HEK293T (cell line): ENCODE results near the gene KRTAP1-1.
"Not testable (repeated sequence)": the region's sequence is repeated elsewhere in the genome, so short reads cannot be mapped to it uniquely, and the experiment has no call there.

Experiments
- CTCF ChIA-PET: fragments of 350-600 bp; formaldehyde crosslinking; extraction: SDS; loops from one replicate; lab custom pipeline; 2021; ENCODE audit warnings: antibody characterized with exemption, inconsistent platforms; lab: Yijun Ruan, JAX
- POLR2A ChIA-PET: fragments of 350-600 bp; formaldehyde crosslinking; extraction: SDS; loops from one replicate; lab custom pipeline; 2020; ENCODE audit warnings: antibody characterized with exemption, inconsistent platforms; lab: Yijun Ruan, JAX
- DNase-seq: peaks from one replicate; pipeline ENCODE4 v3.0.0; 2012; ENCODE audit warnings: mixed read lengths; ENCODE audit errors: extremely low spot score
- ARNT ChIP-seq: fragments of 450-650 bp; IDR thresholded peaks from 2 replicates; pipeline ENCODE4 v1.6.1; 2017; ENCODE audit warnings: mild to moderate bottlenecking
- BHLHE40 ChIP-seq: fragments of 450-650 bp; IDR thresholded peaks from 2 replicates; pipeline ENCODE4 v1.6.1; 2016; ENCODE audit warnings: mild to moderate bottlenecking, moderate library complexity, borderline replicate concordance
- CTBP1 ChIP-seq: fragments of 450-650 bp; IDR thresholded peaks from 2 replicates; pipeline ENCODE4 v1.6.1; 2016; ENCODE audit warnings: borderline replicate concordance
- ELF4 ChIP-seq: fragments of 450-650 bp; IDR thresholded peaks from 2 replicates; pipeline ENCODE4 v1.6.1; 2017; ENCODE audit warnings: antibody characterized with exemption
- FOXA1 ChIP-seq: fragments of 450-650 bp; IDR thresholded peaks from 2 replicates; pipeline ENCODE4 v1.6.1; 2016; ENCODE audit warnings: mild to moderate bottlenecking
- FOXK2 ChIP-seq: fragments of 450-650 bp; IDR thresholded peaks from 2 replicates; pipeline ENCODE4 v1.6.1; 2016; ENCODE audit warnings: mild to moderate bottlenecking
- FOXM1 ChIP-seq: fragments of 450-650 bp; IDR thresholded peaks from 2 replicates; pipeline ENCODE4 v1.6.1; 2017; ENCODE audit warnings: mild to moderate bottlenecking, borderline replicate concordance
- HDGF ChIP-seq: fragments of 450-650 bp; IDR thresholded peaks from 2 replicates; pipeline ENCODE4 v1.6.1; 2017; ENCODE audit warnings: antibody characterized with exemption, borderline replicate concordance
- L3MBTL2 ChIP-seq: fragments of 450-650 bp; conservative IDR thresholded peaks from 2 replicates; pipeline ENCODE4 v1.6.1; 2016; ENCODE audit warnings: mild to moderate bottlenecking
- LEF1 ChIP-seq: fragments of 450-650 bp; IDR thresholded peaks from 2 replicates; pipeline ENCODE4 v1.6.1; 2017; ENCODE audit warnings: mild to moderate bottlenecking, borderline replicate concordance
- NFRKB ChIP-seq: fragments of 450-650 bp; IDR thresholded peaks from 2 replicates; pipeline ENCODE4 v1.6.1; 2016; ENCODE audit warnings: mild to moderate bottlenecking, moderate library complexity
- SP1 ChIP-seq: fragments of 450-650 bp; IDR thresholded peaks from 2 replicates; pipeline ENCODE4 v1.6.1; 2017
- SUZ12 ChIP-seq: fragments of 450-650 bp; IDR thresholded peaks from 2 replicates; pipeline ENCODE4 v1.6.1; 2016; ENCODE audit warnings: mild to moderate bottlenecking
- TARDBP ChIP-seq: fragments of 450-650 bp; IDR thresholded peaks from 2 replicates; pipeline ENCODE4 v1.6.1; 2016
- ZNF384 ChIP-seq: fragments of 450-650 bp; IDR thresholded peaks from 2 replicates; pipeline ENCODE4 v1.6.1; 2016
- TF ChIP-seq, protein P1 (sequence below): fragments of 450-650 bp; IDR thresholded peaks from 2 replicates; pipeline ENCODE4 v1.6.1; 2016

Gene KRTAP1-1

DNA sequence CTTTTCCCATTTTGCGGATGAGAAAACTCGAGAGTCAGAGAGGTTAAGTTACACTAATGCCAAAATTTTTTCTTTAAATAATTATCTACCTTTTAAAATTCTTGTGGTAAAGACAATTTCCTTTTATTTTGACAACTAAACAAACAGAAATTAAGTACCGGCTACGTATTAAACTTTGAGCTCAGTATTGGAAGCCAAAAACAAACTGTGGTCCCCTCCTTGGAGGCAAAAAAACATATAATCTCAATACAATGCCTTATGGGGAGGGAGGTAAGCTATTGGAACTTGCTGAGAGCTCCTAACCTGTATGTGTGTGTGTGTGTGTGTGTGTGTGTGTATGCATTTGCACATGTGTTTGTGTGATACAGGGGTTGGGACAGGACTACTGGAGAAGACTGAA, 22.2 kb upstream of the KRTAP1-1 start:
- DNase-seq: no peak
- ChIA-PET POLR2A (no interaction called here), CTCF (no interaction called here)
- TF ChIP-seq SUZ12: no peak
- TF ChIP-seq SP1: no peak
- no peak for TF ChIP-seq LEF1
- TF ChIP-seq HDGF: no peak
- TF ChIP-seq CTBP1: no peak
- no peak for TF ChIP-seq L3MBTL2
- TF ChIP-seq, protein P1, sequence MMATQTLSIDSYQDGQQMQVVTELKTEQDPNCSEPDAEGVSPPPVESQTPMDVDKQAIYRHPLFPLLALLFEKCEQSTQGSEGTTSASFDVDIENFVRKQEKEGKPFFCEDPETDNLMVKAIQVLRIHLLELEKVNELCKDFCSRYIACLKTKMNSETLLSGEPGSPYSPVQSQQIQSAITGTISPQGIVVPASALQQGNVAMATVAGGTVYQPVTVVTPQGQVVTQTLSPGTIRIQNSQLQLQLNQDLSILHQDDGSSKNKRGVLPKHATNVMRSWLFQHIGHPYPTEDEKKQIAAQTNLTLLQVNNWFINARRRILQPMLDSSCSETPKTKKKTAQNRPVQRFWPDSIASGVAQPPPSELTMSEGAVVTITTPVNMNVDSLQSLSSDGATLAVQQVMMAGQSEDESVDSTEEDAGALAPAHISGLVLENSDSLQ: no peak
- TF ChIP-seq ZNF384: no peak
- no peak for TF ChIP-seq ARNT
- no peak for TF ChIP-seq TARDBP
- TF ChIP-seq FOXM1: no peak
- TF ChIP-seq NFRKB: no peak
- no peak for TF ChIP-seq ELF4
- TF ChIP-seq FOXK2: no peak
- no peak for TF ChIP-seq BHLHE40
- TF ChIP-seq FOXA1: no peak

DNA sequence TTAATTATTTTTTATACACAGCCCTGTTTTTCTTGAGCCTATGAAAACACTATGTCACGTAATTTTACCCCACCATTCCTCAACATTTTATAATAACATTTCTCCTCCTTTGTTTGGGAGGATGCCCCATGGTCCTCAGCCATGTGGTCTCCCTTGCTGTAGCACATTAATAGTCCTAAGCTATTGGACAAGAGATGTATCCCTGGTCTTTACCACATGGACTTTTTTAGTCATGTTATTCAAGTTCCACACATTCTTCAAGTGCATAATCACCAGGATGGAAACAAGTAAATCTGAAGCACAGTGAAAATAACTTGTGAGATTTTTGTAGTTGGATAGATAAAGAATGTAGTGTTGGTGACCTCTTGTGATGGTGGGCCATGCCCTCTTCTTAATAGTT, 20.7 kb upstream of the KRTAP1-1 start:
- CTCF ChIA-PET: no interaction called here
- POLR2A ChIA-PET: no interaction called here
- DNase-seq: no peak
- TF ChIP-seq FOXM1: no peak
- no peak for TF ChIP-seq SUZ12
- TF ChIP-seq CTBP1: no peak
- no peak for TF ChIP-seq ARNT
- TF ChIP-seq BHLHE40: no peak
- no peak for TF ChIP-seq ZNF384

DNA sequence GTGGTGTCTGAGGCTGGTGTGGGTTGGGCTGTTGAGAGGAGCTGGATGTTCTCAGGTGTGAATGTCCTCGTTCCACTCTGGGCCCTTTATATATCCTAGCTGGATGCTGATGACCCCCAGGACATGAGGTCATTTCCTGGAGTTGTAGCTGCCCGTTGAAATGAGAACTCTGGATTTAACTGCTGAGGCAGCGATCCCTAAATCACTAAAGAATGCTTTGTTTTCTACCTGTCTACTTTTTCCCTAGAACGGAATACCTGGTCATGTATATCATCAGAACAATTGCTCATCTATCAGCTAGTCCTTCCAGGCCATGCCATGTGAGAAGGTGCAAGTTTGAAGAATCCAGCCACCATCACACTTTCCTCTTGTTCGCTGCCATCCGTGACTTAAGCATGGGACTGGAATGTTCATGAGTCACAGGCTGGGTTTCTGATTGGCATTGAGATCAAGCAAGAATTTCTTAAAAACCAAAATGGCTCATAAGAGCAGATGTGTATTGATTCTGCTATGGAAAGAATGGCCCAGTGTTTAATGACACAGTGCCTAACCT, 18.9 kb upstream of the KRTAP1-1 start, which contains the start of gene KRTAP2-3:
Gene KRTAP2-3 (minus strand): TSS at position 63 of the 553 bp plus-strand sequence. CDS start 64 bp downstream, outside the sequence.
- CTCF ChIA-PET: no interaction called here
- no peak for DNase-seq
- TF ChIP-seq LEF1: no peak
- TF ChIP-seq CTBP1: no peak
- TF ChIP-seq HDGF: no peak
- TF ChIP-seq SP1: no peak
- no peak for TF ChIP-seq FOXA1
- TF ChIP-seq ARNT: no peak
- no peak for TF ChIP-seq ELF4
- no peak for TF ChIP-seq NFRKB
- TF ChIP-seq BHLHE40: no peak
- no peak for TF ChIP-seq ZNF384
- TF ChIP-seq SUZ12: no peak
- no peak for TF ChIP-seq FOXM1
- POLR2A ChIA-PET: no interaction called here

GRCh38 chr17:41059276-41060051, 18.2 kb upstream of the KRTAP1-1 start:
- POLR2A ChIA-PET, DNase-seq, CTCF ChIA-PET: not testable (repeated sequence)

DNA sequence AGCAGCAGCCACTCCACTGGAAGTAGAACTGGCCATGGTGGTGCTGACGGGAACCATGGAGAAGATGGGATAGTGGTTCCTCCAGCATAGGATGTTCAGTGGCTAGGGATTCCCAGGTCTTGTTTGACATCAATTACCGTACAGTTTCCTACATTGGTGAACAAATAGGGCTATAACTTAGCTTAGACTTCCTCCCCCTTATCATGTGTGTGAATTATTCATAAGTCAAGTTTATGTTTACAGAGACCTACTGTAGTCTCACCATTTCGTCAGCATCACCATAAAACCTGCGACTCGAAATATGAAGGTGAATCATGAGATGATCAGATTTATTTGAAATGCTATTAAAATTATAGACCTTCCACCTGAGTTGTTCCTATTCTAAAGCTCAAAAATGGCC, 17.5 kb upstream of the KRTAP1-1 start:
- CTCF ChIA-PET: no interaction called here
- no peak for DNase-seq
- TF ChIP-seq L3MBTL2 (no peak), FOXA1 (no peak), FOXM1 (no peak), HDGF (no peak), NFRKB (no peak)
- POLR2A ChIA-PET: no interaction called here

DNA sequence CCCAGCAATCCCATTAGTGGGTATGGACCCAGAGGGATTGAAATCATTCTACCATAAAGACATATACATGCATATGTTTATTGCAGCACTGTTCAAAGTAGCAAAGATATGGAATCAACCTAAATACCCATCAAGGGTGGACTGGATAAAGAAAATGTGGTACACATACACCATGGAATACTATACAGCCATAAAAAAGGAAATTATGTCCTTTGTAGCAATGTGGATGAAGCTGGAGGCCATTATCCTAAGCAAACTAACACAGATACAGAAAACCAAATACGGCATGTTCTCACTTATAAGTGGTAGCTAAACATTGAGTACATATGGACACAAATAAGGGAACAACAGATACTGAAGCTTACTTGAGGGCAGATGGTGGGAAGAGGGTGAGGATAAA, 16.3 kb upstream of the KRTAP1-1 start:
- no peak for TF ChIP-seq SUZ12
- TF ChIP-seq FOXM1: no peak
- TF ChIP-seq ZNF384: no peak
- TF ChIP-seq LEF1: no peak
- TF ChIP-seq L3MBTL2: no peak
- TF ChIP-seq CTBP1: no peak
- no peak for TF ChIP-seq FOXA1
- no peak for TF ChIP-seq HDGF
- TF ChIP-seq TARDBP: no peak
- TF ChIP-seq ARNT: no peak
- no peak for TF ChIP-seq ELF4
- TF ChIP-seq, protein P1: no peak
- TF ChIP-seq NFRKB: no peak
- TF ChIP-seq SP1: no peak
- TF ChIP-seq BHLHE40: no peak
- no peak for TF ChIP-seq FOXK2
- POLR2A ChIA-PET: no interaction called here
- DNase-seq: no peak
- CTCF ChIA-PET: no interaction called here

GRCh38 chr17:41055130-41055529, 13.9 kb upstream of the KRTAP1-1 start, which contains the start of gene KRTAP2-2:
Gene KRTAP2-2 (minus strand): TSS chr17:41055230. CDS start chr17:41055211, 19 bp downstream.
- CTCF ChIA-PET, DNase-seq, POLR2A ChIA-PET: not testable (repeated sequence)

GRCh38 chr17:41054556-41054955, 13.3 kb upstream of the KRTAP1-1 start:
- CTCF ChIA-PET, POLR2A ChIA-PET, DNase-seq: not testable (repeated sequence)
